PFSK-1 (cell line): ENCODE measurements around the gene ZBTB5.

Experiments used
- FOXP2 ChIP-seq: optimal IDR thresholded peaks from 2 replicates; pipeline ENCODE3; 2011; ENCODE audit warnings: borderline replicate concordance, control low read depth, inconsistent platforms; ENCODE audit not compliant: insufficient read depth; ENCODE audit errors: extremely low read length, extremely low read depth
- POLR2AphosphoS5 ChIP-seq: IDR thresholded peaks from 2 replicates; pipeline ENCODE4 v1.6.1; 2012; ENCODE audit warnings: low read depth, mild to moderate bottlenecking, control low read depth, low read length, moderate library complexity
- REST ChIP-seq, 2 experiments: IDR thresholded peaks; 2 replicates each; pipeline versions ENCODE4 v1.6.1 to v1.8.0; 2011 to 2012; ENCODE audit warnings: low read depth in 2 of 2, low read length in 2 of 2, control low read depth in 1 of 2, inconsistent platforms in 1 of 2, mild to moderate bottlenecking in 1 of 2, moderate library complexity in 1 of 2; ENCODE audit not compliant: insufficient read depth in 1 of 2
- SIN3A ChIP-seq: IDR thresholded peaks from 2 replicates; pipeline ENCODE4 v1.6.1; 2012; ENCODE audit warnings: mild to moderate bottlenecking, low read length, moderate library complexity, borderline replicate concordance; ENCODE audit not compliant: insufficient read depth
- TAF1 ChIP-seq: IDR thresholded peaks from 2 replicates; pipeline ENCODE4 v1.6.1; 2012; ENCODE audit warnings: low read length, control low read depth, borderline replicate concordance; ENCODE audit not compliant: insufficient read depth

ZBTB5 gene

GRCh38 chr9:37503736-37504135, 38.5 kb upstream of the ZBTB5 start:
- TF ChIP-seq TAF1 (no peak), POLR2AphosphoS5 (no peak), FOXP2 (no peak)

DNA sequence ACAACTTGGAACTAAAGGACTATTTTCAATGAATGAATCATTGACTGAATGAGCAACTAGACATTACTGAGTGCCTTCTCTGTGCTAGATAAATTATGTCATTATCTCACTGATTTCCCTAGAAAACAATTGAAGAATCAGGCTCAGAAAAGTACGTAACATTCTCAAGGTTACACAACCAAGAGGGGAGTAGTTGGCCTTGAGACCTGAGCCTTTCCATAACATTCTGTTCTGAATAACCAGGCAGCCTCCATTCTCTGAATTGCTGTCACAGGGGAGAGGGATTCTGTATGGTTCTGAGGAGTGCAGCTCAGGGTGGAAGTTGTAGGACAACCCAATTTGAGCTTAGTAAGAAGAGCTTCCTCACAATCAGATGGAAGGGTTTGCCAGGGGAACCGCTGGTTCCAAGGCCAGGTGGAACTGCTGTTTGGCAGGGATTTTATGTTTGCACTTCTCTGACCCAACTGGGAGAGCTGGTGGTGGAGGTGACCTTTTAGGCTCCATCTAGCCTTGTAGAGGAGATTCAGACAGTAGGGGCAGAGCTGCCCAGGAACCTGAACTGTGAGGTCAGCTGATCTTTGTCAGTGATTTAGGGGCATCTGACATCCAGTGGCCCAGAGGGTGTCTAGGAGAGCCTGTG, 36.8 kb upstream of the ZBTB5 start:
- no peak for TF ChIP-seq FOXP2
- no peak for TF ChIP-seq REST (IDR thresholded peaks at IDR 0.05; ENCODE audit: insufficient read depth in 1 of 2, low read depth in 2 of 2, low read length in 2 of 2)
- no peak for TF ChIP-seq TAF1
- TF ChIP-seq SIN3A, result no peak
- no peak for TF ChIP-seq POLR2AphosphoS5

DNA sequence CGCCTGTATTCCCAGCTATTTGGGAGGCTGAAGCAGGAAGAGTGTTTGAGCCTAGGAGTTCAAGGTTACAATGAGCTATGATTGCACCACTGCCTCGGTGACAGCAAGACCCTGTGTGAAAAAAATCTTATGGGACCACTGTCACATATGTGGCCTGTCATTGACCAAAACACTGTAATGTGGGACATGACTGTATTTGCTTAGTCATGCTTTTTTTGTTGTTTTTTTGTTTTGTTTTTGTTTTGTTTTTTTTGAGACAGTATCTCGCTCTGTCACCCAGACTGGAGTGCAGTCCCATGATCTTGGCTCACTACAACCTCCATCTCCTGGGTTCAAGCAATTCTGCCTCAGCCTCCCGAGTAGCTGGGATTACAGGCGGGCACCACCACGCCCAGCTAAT, 34.0 kb upstream of the ZBTB5 start:
- TF ChIP-seq REST (IDR thresholded peaks at IDR 0.05; ENCODE audit: insufficient read depth in 1 of 2, low read depth in 2 of 2, low read length in 2 of 2) (no peak), TAF1 (no peak), SIN3A (no peak), FOXP2 (no peak), POLR2AphosphoS5 (no peak)

DNA sequence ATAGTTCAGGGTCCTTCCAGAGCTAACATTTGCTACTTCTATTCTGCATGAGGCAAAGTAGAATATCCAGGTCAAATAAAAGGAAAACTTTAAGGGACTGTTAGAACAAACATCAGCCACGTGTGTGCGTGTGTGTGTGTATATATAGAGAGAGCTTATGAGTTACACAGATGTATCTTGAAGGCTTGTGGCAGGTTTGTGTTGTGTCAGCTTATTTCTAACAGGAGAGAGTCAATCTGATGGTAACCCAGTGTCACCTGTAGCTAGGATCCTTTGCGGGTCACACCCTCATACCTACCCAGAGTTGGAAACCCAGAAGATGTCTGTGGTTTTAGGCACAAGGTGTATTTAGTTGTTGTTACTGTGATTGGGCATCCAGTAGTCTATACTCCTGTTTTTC, 33.2 kb upstream of the ZBTB5 start:
- TF ChIP-seq TAF1, result no peak
- TF ChIP-seq POLR2AphosphoS5, result no peak
- TF ChIP-seq SIN3A, result no peak
- no peak for TF ChIP-seq REST (IDR thresholded peaks at IDR 0.05; ENCODE audit: insufficient read depth in 1 of 2, low read depth in 2 of 2, low read length in 2 of 2)
- no peak for TF ChIP-seq FOXP2

DNA sequence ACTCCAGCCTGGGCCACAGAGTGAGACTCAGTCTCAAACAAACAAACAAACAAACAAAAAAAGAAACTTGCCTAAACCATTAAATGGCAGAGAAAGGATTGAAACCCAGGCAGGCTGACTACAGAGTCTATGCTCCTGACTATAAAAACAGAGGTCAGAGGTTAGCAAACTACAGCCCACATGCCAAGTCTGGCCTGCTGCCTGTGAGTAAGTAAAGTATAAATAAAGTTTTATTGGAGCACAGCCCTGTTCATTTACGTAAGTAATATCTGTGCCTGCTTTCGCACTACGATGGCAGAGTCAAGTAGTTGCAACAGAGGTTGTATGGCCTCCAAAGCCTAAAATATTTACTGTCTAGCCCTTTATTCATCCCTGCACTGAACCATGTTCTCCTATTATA, 32.1 kb upstream of the ZBTB5 start:
- TF ChIP-seq POLR2AphosphoS5, result no peak
- no peak for TF ChIP-seq FOXP2
- TF ChIP-seq REST (IDR thresholded peaks at IDR 0.05; ENCODE audit: insufficient read depth in 1 of 2, low read depth in 2 of 2, low read length in 2 of 2), result no peak
- no peak for TF ChIP-seq TAF1
- TF ChIP-seq SIN3A, result no peak
